Astrocyte (in vitro differentiated cells and primary cell): Measurements from ENCODE around the gene PER2.

Source experiments
- EZH2 ChIP-seq: IDR thresholded peaks from 2 replicates; pipeline ENCODE4 v1.6.1; 2012; ENCODE audit warnings: mild to moderate bottlenecking, low read length, inconsistent platforms; ENCODE audit not compliant: insufficient read depth
- TF ChIP-seq, protein P1 (sequence below): IDR thresholded peaks from 2 replicates; pipeline ENCODE4 v1.5.1; 2011; ENCODE audit warnings: low read depth, mild to moderate bottlenecking, inconsistent platforms, low read length, moderate library complexity; ENCODE audit not compliant: insufficient read depth

DNA sequence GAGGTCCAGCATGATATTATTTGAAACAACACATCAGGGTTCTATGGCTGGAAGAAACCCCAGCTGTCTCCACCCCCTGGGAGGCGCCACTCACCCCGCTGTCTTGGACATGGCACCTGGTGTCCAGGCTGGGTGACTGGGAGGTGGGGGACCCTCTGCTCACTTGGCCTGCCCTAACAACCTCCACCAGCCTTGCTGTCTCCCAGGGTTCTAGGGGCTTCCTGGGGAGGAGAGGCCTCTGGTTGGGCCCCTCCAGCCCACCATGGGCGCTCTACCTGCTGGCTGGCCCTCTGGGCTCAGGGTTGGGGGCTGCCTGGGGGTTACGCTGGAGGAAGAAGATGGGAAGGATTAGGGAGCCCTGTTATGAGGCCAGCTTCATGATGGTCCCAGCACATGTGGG lies 16.3 kb downstream of the PER2 start:
- TF ChIP-seq, protein P1, sequence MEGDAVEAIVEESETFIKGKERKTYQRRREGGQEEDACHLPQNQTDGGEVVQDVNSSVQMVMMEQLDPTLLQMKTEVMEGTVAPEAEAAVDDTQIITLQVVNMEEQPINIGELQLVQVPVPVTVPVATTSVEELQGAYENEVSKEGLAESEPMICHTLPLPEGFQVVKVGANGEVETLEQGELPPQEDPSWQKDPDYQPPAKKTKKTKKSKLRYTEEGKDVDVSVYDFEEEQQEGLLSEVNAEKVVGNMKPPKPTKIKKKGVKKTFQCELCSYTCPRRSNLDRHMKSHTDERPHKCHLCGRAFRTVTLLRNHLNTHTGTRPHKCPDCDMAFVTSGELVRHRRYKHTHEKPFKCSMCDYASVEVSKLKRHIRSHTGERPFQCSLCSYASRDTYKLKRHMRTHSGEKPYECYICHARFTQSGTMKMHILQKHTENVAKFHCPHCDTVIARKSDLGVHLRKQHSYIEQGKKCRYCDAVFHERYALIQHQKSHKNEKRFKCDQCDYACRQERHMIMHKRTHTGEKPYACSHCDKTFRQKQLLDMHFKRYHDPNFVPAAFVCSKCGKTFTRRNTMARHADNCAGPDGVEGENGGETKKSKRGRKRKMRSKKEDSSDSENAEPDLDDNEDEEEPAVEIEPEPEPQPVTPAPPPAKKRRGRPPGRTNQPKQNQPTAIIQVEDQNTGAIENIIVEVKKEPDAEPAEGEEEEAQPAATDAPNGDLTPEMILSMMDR = no peak
- no peak for TF ChIP-seq EZH2
